ENCODE measurements around the gene KIF3A. TPM values are rescaled to one million over a fixed set of nuclear protein-coding genes. Genes with fewer than 3 reads are reported as not detected.

KIF3A gene
- total RNA-seq, 1 experiment from 2014 or later, result 15.2 TPM

DNA sequence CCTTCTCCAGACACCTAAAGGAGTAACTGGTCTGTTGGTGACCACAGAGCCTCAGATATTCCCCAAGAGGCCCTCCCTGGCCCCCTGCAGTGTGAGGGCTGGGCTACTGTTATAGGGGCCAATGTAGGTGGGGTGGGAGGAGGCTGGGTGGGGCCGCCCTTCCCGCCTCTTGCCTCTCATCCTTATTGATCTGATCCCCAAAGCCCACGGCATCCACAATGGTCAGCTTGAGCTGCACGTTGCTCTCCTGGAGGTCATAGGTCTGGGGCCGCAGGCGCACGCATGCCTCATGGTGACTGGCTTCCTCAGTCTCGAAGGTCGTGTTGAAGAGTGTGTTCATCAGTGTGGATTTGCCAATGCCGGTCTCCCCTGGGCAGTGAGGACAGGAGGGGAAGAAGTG, 26.7 kb upstream of the KIF3A start:
- DNase-seq, result no peak
- no peaks in the 10 kb centered on the region for H3K9me3 ChIP-seq (ENCODE audit: insufficient read depth, low read depth)
- no peaks in the 10 kb centered on the region for H3K79me2 ChIP-seq (ENCODE audit: low read depth)
- no peaks in the 10 kb centered on the region for H4K20me1 ChIP-seq (ENCODE audit: insufficient read depth)
- H3K36me3 ChIP-seq (ENCODE audit: low read depth), result no peaks in the 10 kb centered on the region
- ChIA-PET CTCF (no interaction called here), POLR2A (ENCODE audit: unreplicated experiment) (no interaction called here)
- H3K4me1 ChIP-seq (replicated peaks; ENCODE audit: insufficient read depth), result 0 out of 2 replicates have a peak, but pooled peaks cover 4% of the 10 kb centered on the region
- H3K4me3 ChIP-seq, result no peak overlapping the region
- no peak overlapping the region for H2AFZ ChIP-seq
- no peaks in the 10 kb centered on the region for H3K9me2 ChIP-seq (ENCODE audit: insufficient read depth)
- no peak for TF ChIP-seq EZH2 (IDR thresholded peaks at IDR 0.05; ENCODE audit: low read depth)
- TF ChIP-seq CTCF (conservative IDR thresholded peaks at IDR 0.05), result no peak
- no peak overlapping the region for H3K4me2 ChIP-seq
- no peak overlapping the region for H3K27ac ChIP-seq
- intact Hi-C loops (cut with micrococcal nuclease; ENCODE audit: unreplicated experiment), result no loop called here
- H3F3A ChIP-seq (ENCODE audit: insufficient read depth, low read depth), result no peaks in the 10 kb centered on the region
- BruUV-seq (replicated peaks), result no TSS peak
- no peaks in the 10 kb centered on the region for H3K27me3 ChIP-seq (ENCODE audit: insufficient read depth, low read depth)

GRCh38 chr5:132763181-132764036, 26.1 kb upstream of the KIF3A start:
- no peak overlapping the region for H3K27ac ChIP-seq
- H3K27me3 ChIP-seq (ENCODE audit: insufficient read depth, low read depth), result no peaks in the 10 kb centered on the region
- ChIA-PET CTCF (no interaction called here), POLR2A (ENCODE audit: unreplicated experiment) (no interaction called here)
- no peaks in the 10 kb centered on the region for H4K20me1 ChIP-seq (ENCODE audit: insufficient read depth)
- H3K4me3 ChIP-seq, result no peak overlapping the region
- no peaks in the 10 kb centered on the region for H3K9me2 ChIP-seq (ENCODE audit: insufficient read depth)
- H3K79me2 ChIP-seq (ENCODE audit: low read depth), result no peaks in the 10 kb centered on the region
- no peak for DNase-seq
- no peaks in the 10 kb centered on the region for H3F3A ChIP-seq (ENCODE audit: insufficient read depth, low read depth)
- no peaks in the 10 kb centered on the region for H3K9me3 ChIP-seq (ENCODE audit: insufficient read depth, low read depth)
- H3K4me1 ChIP-seq (replicated peaks; ENCODE audit: insufficient read depth), result 0 out of 2 replicates have a peak, but pooled peaks cover 6% of the 10 kb centered on the region
- H3K36me3 ChIP-seq (ENCODE audit: low read depth), result no peaks in the 10 kb centered on the region
- no peak for TF ChIP-seq EZH2 (IDR thresholded peaks at IDR 0.05; ENCODE audit: low read depth)
- no peak for TF ChIP-seq CTCF (conservative IDR thresholded peaks at IDR 0.05)
- H3K4me2 ChIP-seq, result no peak overlapping the region
- no TSS peak for BruUV-seq (replicated peaks)
- H2AFZ ChIP-seq, result no peak overlapping the region
- intact Hi-C loops (cut with micrococcal nuclease; ENCODE audit: unreplicated experiment), result no loop called here

DNA sequence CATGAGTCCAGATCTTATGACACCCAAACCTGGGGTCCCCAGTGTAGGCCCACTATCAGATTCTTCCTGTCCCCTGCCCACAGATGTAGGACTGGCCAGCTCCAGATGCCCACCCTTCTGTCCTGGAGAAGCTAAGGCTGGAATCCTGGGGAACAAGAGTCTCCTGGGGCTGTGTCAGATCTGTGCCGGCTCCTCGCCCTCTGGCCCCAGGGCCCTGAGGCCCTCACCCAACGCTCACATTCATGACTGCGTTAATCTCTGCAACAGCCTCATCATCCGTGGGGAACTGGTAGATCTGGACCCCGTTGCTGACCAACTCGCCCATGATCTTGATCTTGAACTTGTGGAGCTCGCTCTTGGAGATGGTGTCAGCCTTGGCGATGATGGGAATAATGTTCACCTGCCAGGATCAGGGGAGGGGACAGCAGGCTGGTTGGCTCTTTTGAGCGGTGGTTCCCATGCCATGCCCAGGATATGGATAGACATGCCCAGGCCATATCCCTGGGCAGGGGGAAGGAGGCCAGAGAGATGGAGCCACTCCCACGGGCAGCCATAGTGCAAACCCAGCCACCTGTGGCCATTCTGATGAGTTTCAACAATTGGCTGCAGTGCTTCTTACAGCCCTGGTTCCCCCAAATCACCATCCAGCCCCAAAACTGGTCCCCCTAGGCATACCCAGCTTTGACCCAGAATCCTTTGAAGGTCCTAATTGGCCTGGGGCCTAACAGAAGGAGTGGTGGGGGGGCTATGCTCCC, 25.1 kb upstream of the KIF3A start:
- 0 out of 2 replicates have a peak, but pooled peaks cover 6% of the 10 kb centered on the region for H3K4me1 ChIP-seq (replicated peaks; ENCODE audit: insufficient read depth)
- no TSS peak for BruUV-seq (replicated peaks)
- no peak overlapping the region for H3K4me3 ChIP-seq
- H3K36me3 ChIP-seq (ENCODE audit: low read depth), result no peaks in the 10 kb centered on the region
- H4K20me1 ChIP-seq (ENCODE audit: insufficient read depth), result no peaks in the 10 kb centered on the region
- intact Hi-C loops (cut with micrococcal nuclease; ENCODE audit: unreplicated experiment), result no loop called here
- CTCF ChIA-PET, result interaction anchor here (0.6 kb wide), 1 partner anchor 180 kb away, joined by 7 read pairs; no protein-coding TSS in a partner anchor
- H2AFZ ChIP-seq, result no peak overlapping the region
- no peaks in the 10 kb centered on the region for H3K79me2 ChIP-seq (ENCODE audit: low read depth)
- no peaks in the 10 kb centered on the region for H3K9me2 ChIP-seq (ENCODE audit: insufficient read depth)
- no peak for DNase-seq
- H3K27ac ChIP-seq, result no peak overlapping the region
- no peak overlapping the region for H3K4me2 ChIP-seq
- no peak for TF ChIP-seq EZH2 (IDR thresholded peaks at IDR 0.05; ENCODE audit: low read depth)
- no peak for TF ChIP-seq CTCF (conservative IDR thresholded peaks at IDR 0.05)
- H3K9me3 ChIP-seq (ENCODE audit: insufficient read depth, low read depth), result no peaks in the 10 kb centered on the region
- H3F3A ChIP-seq (ENCODE audit: insufficient read depth, low read depth), result no peaks in the 10 kb centered on the region
- no peaks in the 10 kb centered on the region for H3K27me3 ChIP-seq (ENCODE audit: insufficient read depth, low read depth)
- POLR2A ChIA-PET (ENCODE audit: unreplicated experiment), result no interaction called here

Measured in PC-9 (cell line).